OCI-LY1 (cell line): ENCODE data around the gene SPOCK2.

ENCODE experiments used
- H2AFZ ChIP-seq: fragments of 200-600 bp; sonication (generic), shearing (Covaris generic); 2 replicates; pipeline ENCODE4 v1.6.0; 2014; ENCODE audit warnings: antibody characterized with exemption, mild to moderate bottlenecking, low read length
- H3F3A ChIP-seq: fragments of 200-600 bp; sonication (generic), shearing (Covaris generic); 2 replicates; pipeline ENCODE4 v1.6.0; 2014; ENCODE audit warnings: mild to moderate bottlenecking, antibody characterized with exemption, low read length, moderate library complexity; ENCODE audit not compliant: insufficient read depth
- H3K27ac ChIP-seq: fragments of 200-600 bp; sonication (generic); 2 replicates; pipeline ENCODE4 v1.5.1; 2014; ENCODE audit warnings: low read length, mixed run types, mild to moderate bottlenecking, low read depth; ENCODE audit not compliant: poor library complexity, severe bottlenecking
- H3K27me3 ChIP-seq: fragments of 200-600 bp; sonication (generic); 2 replicates; pipeline ENCODE4 v1.6.0; 2014; ENCODE audit warnings: antibody characterized with exemption, mild to moderate bottlenecking, low read length, moderate library complexity; ENCODE audit not compliant: insufficient read depth
- H3K36me3 ChIP-seq: fragments of 200-600 bp; sonication (generic); 2 replicates; pipeline ENCODE4 v1.6.1; 2014; ENCODE audit warnings: mild to moderate bottlenecking, antibody characterized with exemption, low read length, moderate library complexity, mixed read lengths; ENCODE audit not compliant: insufficient read depth
- H3K4me1 ChIP-seq: fragments of 200-600 bp; sonication (generic); 2 replicates; pipeline ENCODE4 v1.5.1; 2014; ENCODE audit warnings: mild to moderate bottlenecking, low read length, moderate library complexity; ENCODE audit not compliant: insufficient read depth, severe bottlenecking
- H3K4me2 ChIP-seq: fragments of 200-600 bp; sonication (generic), shearing (Covaris generic); 2 replicates; pipeline ENCODE4 v1.6.1; 2014; ENCODE audit warnings: low read length
- H3K4me3 ChIP-seq: fragments of 200-600 bp; sonication (generic); 2 replicates; pipeline ENCODE4 v1.5.1; 2014; ENCODE audit warnings: low read length, low read depth, mild to moderate bottlenecking, mixed read lengths; ENCODE audit not compliant: poor library complexity, severe bottlenecking
- H3K79me2 ChIP-seq: fragments of 200-600 bp; shearing (Covaris generic); 2 replicates; pipeline ENCODE4 v1.6.1; 2016; ENCODE audit warnings: mixed run types, low read length, mixed read lengths; ENCODE audit not compliant: insufficient read depth
- H3K9ac ChIP-seq: fragments of 200-600 bp; sonication (generic), shearing (Covaris generic); 2 replicates; pipeline ENCODE4 v1.6.1; 2014; ENCODE audit warnings: mild to moderate bottlenecking, low read length, mixed read lengths
- H3K9me2 ChIP-seq: fragments of 200-600 bp; sonication (generic), shearing (Covaris generic); 2 replicates; pipeline ENCODE4 v1.6.1; 2014; ENCODE audit warnings: low read depth, mild to moderate bottlenecking, low read length, mixed read lengths
- H3K9me3 ChIP-seq: fragments of 200-600 bp; shearing (Covaris generic); 2 replicates; pipeline ENCODE4 v1.6.1; 2014; ENCODE audit warnings: low read length, mixed read lengths
- H4K20me1 ChIP-seq: fragments of 200-600 bp; sonication (generic), shearing (Covaris generic); 2 replicates; pipeline ENCODE4 v1.6.0; 2016; ENCODE audit warnings: mild to moderate bottlenecking, low read length; ENCODE audit not compliant: insufficient read depth
- EZH2 ChIP-seq: fragments of 200-600 bp; sonication (generic), shearing (Covaris generic); IDR thresholded peaks from 2 replicates; pipeline ENCODE4 v1.8.0; 2017; ENCODE audit warnings: borderline replicate concordance, mixed run types, mild to moderate bottlenecking, antibody characterized with exemption, low read length, moderate library complexity, mixed read lengths
- TF ChIP-seq, protein P1 (sequence below): fragments of 200-600 bp; sonication (generic), shearing (Covaris generic); IDR thresholded peaks from 2 replicates; pipeline ENCODE4 v1.5.1; 2017; ENCODE audit warnings: mild to moderate bottlenecking, antibody characterized with exemption, low read length, moderate library complexity, mixed read lengths

Gene SPOCK2

DNA sequence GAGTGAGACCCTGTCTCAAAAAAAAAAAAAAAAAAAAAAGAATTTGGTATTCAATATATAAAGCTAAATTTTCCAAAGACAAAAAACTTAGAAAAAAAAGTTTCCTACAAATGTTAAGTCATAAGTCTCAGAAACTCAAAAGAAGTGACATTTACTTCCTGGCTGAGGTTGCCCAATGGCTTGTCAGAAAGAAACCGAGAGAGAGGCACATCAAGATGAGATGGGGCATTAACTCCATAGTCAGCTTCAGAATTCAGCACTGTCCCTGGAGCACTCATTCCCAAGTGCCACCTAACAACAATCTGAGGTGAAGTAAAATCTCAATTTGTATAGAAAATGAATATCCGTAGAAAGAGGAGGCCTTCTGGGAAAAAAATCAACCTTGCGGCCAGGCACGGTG lies 6.8 kb upstream of the SPOCK2 start:
- no peak for TF ChIP-seq EZH2
- TF ChIP-seq, protein P1, sequence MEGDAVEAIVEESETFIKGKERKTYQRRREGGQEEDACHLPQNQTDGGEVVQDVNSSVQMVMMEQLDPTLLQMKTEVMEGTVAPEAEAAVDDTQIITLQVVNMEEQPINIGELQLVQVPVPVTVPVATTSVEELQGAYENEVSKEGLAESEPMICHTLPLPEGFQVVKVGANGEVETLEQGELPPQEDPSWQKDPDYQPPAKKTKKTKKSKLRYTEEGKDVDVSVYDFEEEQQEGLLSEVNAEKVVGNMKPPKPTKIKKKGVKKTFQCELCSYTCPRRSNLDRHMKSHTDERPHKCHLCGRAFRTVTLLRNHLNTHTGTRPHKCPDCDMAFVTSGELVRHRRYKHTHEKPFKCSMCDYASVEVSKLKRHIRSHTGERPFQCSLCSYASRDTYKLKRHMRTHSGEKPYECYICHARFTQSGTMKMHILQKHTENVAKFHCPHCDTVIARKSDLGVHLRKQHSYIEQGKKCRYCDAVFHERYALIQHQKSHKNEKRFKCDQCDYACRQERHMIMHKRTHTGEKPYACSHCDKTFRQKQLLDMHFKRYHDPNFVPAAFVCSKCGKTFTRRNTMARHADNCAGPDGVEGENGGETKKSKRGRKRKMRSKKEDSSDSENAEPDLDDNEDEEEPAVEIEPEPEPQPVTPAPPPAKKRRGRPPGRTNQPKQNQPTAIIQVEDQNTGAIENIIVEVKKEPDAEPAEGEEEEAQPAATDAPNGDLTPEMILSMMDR, result no peak
- no peak overlapping the region for H3K27ac ChIP-seq
- H3K9me2 ChIP-seq, result no peaks in the 10 kb centered on the region
- no peaks in the 10 kb centered on the region for H3K27me3 ChIP-seq
- H3K9ac ChIP-seq, result no peak overlapping the region
- peaks cover 16% of the 10 kb centered on the region for H3K36me3 ChIP-seq
- no peak overlapping the region for H2AFZ ChIP-seq
- no peaks in the 10 kb centered on the region for H3K4me1 ChIP-seq
- no peak overlapping the region for H3K4me3 ChIP-seq
- no peaks in the 10 kb centered on the region for H3K79me2 ChIP-seq
- H3K4me2 ChIP-seq, result no peak overlapping the region
- H3F3A ChIP-seq, result no peaks in the 10 kb centered on the region
- no peaks in the 10 kb centered on the region for H4K20me1 ChIP-seq
- no peaks in the 10 kb centered on the region for H3K9me3 ChIP-seq

DNA sequence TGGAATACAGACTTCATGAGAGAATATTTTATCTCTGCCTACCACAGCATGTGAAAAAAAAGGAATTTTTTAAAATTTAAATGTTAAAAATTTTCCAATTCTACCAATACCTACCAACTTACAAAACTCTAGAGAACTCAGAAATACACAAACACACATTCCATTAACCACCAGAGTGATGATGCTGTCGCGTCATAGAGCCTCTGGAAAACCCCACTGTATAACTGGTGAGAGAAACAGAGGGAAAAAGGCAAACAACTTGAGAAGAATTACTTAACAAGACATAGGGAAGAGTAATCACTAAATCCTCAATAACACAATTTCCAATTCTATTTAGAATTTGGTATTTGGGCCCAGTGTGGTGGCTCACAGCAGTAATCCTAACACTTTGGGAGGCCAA lies 6.2 kb upstream of the SPOCK2 start:
- H3K4me2 ChIP-seq, result no peak overlapping the region
- no peak overlapping the region for H3K4me3 ChIP-seq
- no peaks in the 10 kb centered on the region for H3K79me2 ChIP-seq
- no peak overlapping the region for H3K9ac ChIP-seq
- H4K20me1 ChIP-seq, result no peaks in the 10 kb centered on the region
- H3K36me3 ChIP-seq, result peaks cover 16% of the 10 kb centered on the region
- H2AFZ ChIP-seq, result no peak overlapping the region
- peaks cover 2% of the 10 kb centered on the region for H3K4me1 ChIP-seq
- no peak overlapping the region for H3K27ac ChIP-seq
- no peaks in the 10 kb centered on the region for H3F3A ChIP-seq
- H3K9me3 ChIP-seq, result no peaks in the 10 kb centered on the region
- TF ChIP-seq, protein P1, result no peak
- TF ChIP-seq EZH2, result no peak
- H3K27me3 ChIP-seq, result no peaks in the 10 kb centered on the region
- no peaks in the 10 kb centered on the region for H3K9me2 ChIP-seq

DNA sequence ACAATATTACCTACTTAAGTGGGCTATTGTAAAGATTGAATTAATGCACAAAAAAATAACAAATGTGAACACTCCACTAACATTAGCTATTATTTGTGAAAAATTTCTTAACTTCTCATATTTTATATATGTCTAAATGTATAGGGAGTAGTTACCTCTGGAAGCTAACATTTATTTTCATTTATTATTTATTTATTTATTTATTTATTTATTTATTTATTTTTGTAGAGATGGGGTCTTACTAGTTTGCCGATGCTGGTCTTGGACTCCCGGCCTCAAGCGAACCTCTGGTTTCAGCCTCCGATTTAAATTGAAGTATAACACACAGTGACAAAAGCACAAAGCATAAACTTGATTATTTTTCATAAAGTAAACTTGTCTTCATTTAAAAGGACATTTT lies 5.1 kb upstream of the SPOCK2 start:
- Histone ChIP-seq H3K9ac (no peak overlapping the region), H3K9me2 (no peaks in the 10 kb centered on the region), H3K36me3 (peaks cover 16% of the 10 kb centered on the region), H3F3A (no peaks in the 10 kb centered on the region), H3K4me3 (no peak overlapping the region), H3K27me3 (no peaks in the 10 kb centered on the region), H4K20me1 (no peaks in the 10 kb centered on the region), H3K27ac (no peak overlapping the region), H2AFZ (no peak overlapping the region), H3K4me2 (no peak overlapping the region), H3K4me1 (peaks cover 14% of the 10 kb centered on the region), H3K9me3 (no peaks in the 10 kb centered on the region), H3K79me2 (no peaks in the 10 kb centered on the region)
- no peak for TF ChIP-seq EZH2
- TF ChIP-seq, protein P1, result no peak
